Epithelial cell of prostate (primary cell): ENCODE measurements around the gene ATP5F1E.
"Not testable (repeated sequence)": the region's sequence is repeated elsewhere in the genome, so short reads cannot be mapped to it uniquely, and the experiment has no call there.

Source experiments
- DNase-seq: peaks from one replicate; pipeline ENCODE4 v3.0.0-alpha.2; 2011; ENCODE audit warnings: low read depth, low spot score
- H3K27ac ChIP-seq: fragments of 450-650 bp; 2 replicates; pipeline ENCODE4 v1.5.1; 2017; ENCODE audit warnings: mild to moderate bottlenecking

The ATP5F1E gene

GRCh38 chr20:58994390-58995159 lies 37.6 kb downstream of the ATP5F1E start:
- H3K27ac ChIP-seq: no peak overlapping the region
- no peak for DNase-seq

GRCh38 chr20:58993332-58994248 lies 38.5 kb downstream of the ATP5F1E start:
- no peak for DNase-seq
- no peak overlapping the region for H3K27ac ChIP-seq

- H3K27ac ChIP-seq: no peak overlapping the region
- no peak for DNase-seq
Measured at GRCh38 chr20:58992911-58993310, 39.2 kb downstream of the ATP5F1E start.

DNA sequence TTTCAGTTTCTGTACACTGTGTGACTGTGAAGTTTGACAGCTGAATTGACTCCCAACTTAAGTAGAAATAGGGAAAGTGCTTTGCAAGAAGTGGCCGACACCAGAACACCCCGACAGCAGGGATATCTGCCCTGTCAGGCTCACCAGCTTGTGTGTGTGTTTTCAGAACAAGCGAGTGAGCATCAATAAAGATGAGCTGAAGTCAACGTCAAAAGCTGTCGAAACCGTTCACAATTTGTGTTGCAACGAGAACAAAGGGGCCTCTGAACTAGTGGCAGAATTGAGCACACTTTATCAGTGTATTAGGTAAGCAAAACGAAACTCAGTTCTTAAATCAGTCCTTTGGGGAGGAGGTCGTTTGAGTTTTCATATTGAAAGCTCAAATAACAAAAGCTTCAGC lies 40.4 kb downstream of the ATP5F1E start:
- DNase-seq: no peak
- H3K27ac ChIP-seq: no peak overlapping the region

GRCh38 chr20:58990651-58991445 lies 41.3 kb downstream of the ATP5F1E start:
- no peak overlapping the region for H3K27ac ChIP-seq
- DNase-seq: no peak

DNA sequence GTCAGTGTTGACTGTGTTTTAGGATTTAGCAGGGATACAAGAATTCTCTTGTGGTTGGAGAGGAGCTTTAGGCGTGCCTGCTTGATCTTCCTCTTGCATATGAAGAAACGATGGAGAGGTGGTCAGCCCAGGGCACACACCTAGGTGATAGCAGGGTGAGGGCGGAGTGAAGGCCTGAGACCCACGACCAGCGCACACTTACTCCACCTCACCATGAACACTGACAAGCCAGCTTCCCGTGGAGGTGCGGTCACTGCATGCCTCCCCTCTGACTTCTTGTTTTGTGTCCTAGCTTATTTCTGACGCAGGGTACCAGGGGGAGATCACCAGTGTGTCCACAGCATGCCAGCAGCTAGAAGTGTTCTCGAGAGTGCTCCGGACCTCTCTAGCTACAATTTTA lies 42.9 kb downstream of the ATP5F1E start:
- DNase-seq: no peak

DNA sequence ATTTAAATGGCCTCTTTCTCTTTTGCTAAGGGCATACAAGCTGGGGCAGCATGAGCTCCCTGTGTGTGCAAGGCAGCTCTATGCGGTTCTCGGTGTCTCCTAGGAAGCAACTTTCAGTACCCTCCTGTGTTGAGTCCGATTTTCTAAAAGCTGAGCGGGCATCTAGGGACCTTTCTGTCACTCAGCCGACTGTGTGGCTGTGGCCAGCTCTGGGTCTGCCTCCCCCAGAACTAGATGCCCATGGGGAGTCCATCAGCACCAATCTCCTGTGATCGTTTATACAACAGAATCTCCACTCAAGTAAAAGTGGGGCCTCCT lies 43.6 kb downstream of the ATP5F1E start:
- no peak overlapping the region for H3K27ac ChIP-seq
- DNase-seq: no peak

More for the DNA sequence above, 42.9 kb downstream of the ATP5F1E start:
- no peak overlapping the region for H3K27ac ChIP-seq

- H3K27ac ChIP-seq: no peak overlapping the region
- DNase-seq: no peak
Measured at GRCh38 chr20:58987790-58988564, 44.2 kb downstream of the ATP5F1E start.

- no peak for DNase-seq
- no peak overlapping the region for H3K27ac ChIP-seq
Measured at GRCh38 chr20:58986968-58987517, 45.1 kb downstream of the ATP5F1E start.

- no peak for DNase-seq
- no peak overlapping the region for H3K27ac ChIP-seq
Measured at GRCh38 chr20:58986286-58986967, 45.7 kb downstream of the ATP5F1E start.

- no peak for DNase-seq
- H3K27ac ChIP-seq: no peak overlapping the region
Measured at GRCh38 chr20:58985656-58986055, 46.5 kb downstream of the ATP5F1E start.

DNA sequence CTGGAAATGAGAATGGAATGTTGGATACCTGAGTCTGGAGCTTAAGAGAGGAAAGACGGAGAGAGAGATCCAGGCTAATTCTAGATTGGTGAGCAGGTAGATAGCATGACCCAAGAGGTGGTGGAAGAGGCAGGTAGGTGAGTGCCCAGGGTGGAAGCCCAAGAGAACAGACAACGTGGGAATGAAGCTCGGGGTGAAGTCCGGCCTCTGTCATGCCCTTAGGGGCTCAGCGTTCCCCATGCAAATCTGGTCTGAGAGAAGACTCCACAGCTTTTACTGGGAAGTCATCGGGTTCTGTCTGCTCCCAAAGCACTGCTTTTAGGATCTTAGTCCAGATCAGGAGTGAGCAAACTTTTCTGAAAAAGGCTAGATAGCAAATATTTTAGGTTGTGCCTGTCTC lies 47.4 kb downstream of the ATP5F1E start:
- no peak for DNase-seq
- no peak overlapping the region for H3K27ac ChIP-seq

DNA sequence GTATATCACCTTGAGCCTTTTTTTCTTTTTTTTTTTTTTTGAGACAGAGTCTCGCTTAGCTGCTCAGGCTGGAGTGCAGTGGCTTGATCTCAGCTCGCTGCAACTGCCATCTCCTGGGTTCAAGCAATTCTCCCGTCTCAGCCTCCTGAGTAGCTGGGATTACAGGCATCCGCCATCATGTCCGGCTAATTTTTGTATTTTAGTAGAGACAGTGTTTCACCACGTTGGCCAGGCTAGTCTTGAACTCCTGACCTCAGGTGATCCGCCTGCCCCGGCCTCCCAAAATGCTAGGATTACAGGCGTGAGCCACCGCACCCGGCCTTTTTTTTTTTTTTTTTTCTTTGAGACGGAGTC lies 49.0 kb downstream of the ATP5F1E start:
- DNase-seq, H3K27ac ChIP-seq: not testable (repeated sequence)

- H3K27ac ChIP-seq: no peak overlapping the region
- DNase-seq: no peak
Measured at GRCh38 chr20:58982406-58983114, 49.6 kb downstream of the ATP5F1E start.

GRCh38 chr20:58981628-58982364 lies 50.3 kb downstream of the ATP5F1E start:
- DNase-seq: no peak
- peak overlapping the region; percentile 30 for H3K27ac ChIP-seq

GRCh38 chr20:58980711-58981627 lies 51.2 kb downstream of the ATP5F1E start, which contains the start of gene NELFCD:
Gene NELFCD, plus strand, starts transcription at chr20:58981256. Its CDS starts 54 bp downstream, at chr20:58981310.
- DNase-seq: no peak
- peak within 1 kb of the TSS; percentile 30 for H3K27ac ChIP-seq
